Measurements from ENCODE around the gene SH3PXD2A. TPM values are rescaled to one million over a fixed set of nuclear protein-coding genes. Genes with fewer than 3 reads are reported as not detected.

SH3PXD2A gene
- total and polyA plus RNA-seq, 7 donors, result 3.0 to 57.7 (median 10.6) TPM

GRCh38 chr10:103888113-103888841 is 32.9 kb upstream of the SH3PXD2A start:
- intact Hi-C loops (cut with DNase I), result loop anchor here in 1 of 2 donors (10.0 kb wide), 1 partner anchor 237 kb away; the partner anchor contains the start of gene SFR1
- Histone ChIP-seq H3K4me1 (peaks cover 16% of the 10 kb centered on the region), H3K9me3 (no peaks in the 10 kb centered on the region), H3K36me3 (ENCODE audit: insufficient read depth in 1 of 2, low read depth in 1 of 2) (peaks cover 6 to 43% of the 10 kb centered on the region in 2 donors), H3K4me3 (no peak overlapping the region), H3K27me3 (ENCODE audit: insufficient read depth in 3 of 3, low read length in 2 of 3) (no peaks in the 10 kb centered on the region), H3K27ac (peak overlapping the region; percentile 78)
- DNase-seq (peak; percentile 75 to 91), ATAC-seq (peak; percentile 85 to 92 (median 90))
- TF ChIP-seq CTCF (IDR thresholded peaks at IDR 0.05), result peak; percentile 88
- WGBS, 3 donors, result 2 to 4% (median 2%) methylated on average over 6 of the region's 6 CpGs

GRCh38 chr10:103885617-103886016 is 30.2 kb upstream of the SH3PXD2A start:
- peaks cover 0 to 53% of the 10 kb centered on the region in 2 donors for H3K36me3 ChIP-seq (ENCODE audit: insufficient read depth in 1 of 2, low read depth in 1 of 2)
- H3K4me1 ChIP-seq, result peaks cover 16% of the 10 kb centered on the region
- no peak overlapping the region for H3K4me3 ChIP-seq
- ATAC-seq (no peak), DNase-seq (no peak)
- no peaks in the 10 kb centered on the region for H3K27me3 ChIP-seq (ENCODE audit: insufficient read depth in 3 of 3, low read length in 2 of 3)
- no peak for TF ChIP-seq CTCF (IDR thresholded peaks at IDR 0.05)
- no peaks in the 10 kb centered on the region for H3K9me3 ChIP-seq
- WGBS, 3 donors, result 73 to 84% (median 75%) methylated on average over 6 of the region's 6 CpGs
- intact Hi-C loops (cut with DNase I), result loop anchor here in 1 of 2 donors (10.0 kb wide), 1 partner anchor 239 kb away; the partner anchor contains the start of gene SFR1
- H3K27ac ChIP-seq, result no peak overlapping the region

GRCh38 chr10:103884681-103885139 is 29.3 kb upstream of the SH3PXD2A start:
- WGBS, 3 donors, result 66 to 79% (median 67%) methylated on average over 3 of the region's 3 CpGs
- peak; percentile 73 for TF ChIP-seq CTCF (IDR thresholded peaks at IDR 0.05)
- ATAC-seq (peak; percentile 31 to 48 (median 40)), DNase-seq (no peak)
- Histone ChIP-seq H3K27ac (peak overlapping the region; percentile 2), H3K27me3 (ENCODE audit: insufficient read depth in 3 of 3, low read length in 2 of 3) (no peaks in the 10 kb centered on the region), H3K4me3 (no peak overlapping the region), H3K4me1 (peaks cover 16% of the 10 kb centered on the region), H3K36me3 (ENCODE audit: insufficient read depth in 1 of 2, low read depth in 1 of 2) (peaks cover 0 to 55% of the 10 kb centered on the region in 2 donors), H3K9me3 (no peaks in the 10 kb centered on the region)
- intact Hi-C loops (cut with DNase I), result loop anchor here (1.0 to 10.0 kb wide), 2 partner anchors 171 to 240 kb away; partner anchors contain the start of gene SFR1 (in 1 of the 2)

DNA sequence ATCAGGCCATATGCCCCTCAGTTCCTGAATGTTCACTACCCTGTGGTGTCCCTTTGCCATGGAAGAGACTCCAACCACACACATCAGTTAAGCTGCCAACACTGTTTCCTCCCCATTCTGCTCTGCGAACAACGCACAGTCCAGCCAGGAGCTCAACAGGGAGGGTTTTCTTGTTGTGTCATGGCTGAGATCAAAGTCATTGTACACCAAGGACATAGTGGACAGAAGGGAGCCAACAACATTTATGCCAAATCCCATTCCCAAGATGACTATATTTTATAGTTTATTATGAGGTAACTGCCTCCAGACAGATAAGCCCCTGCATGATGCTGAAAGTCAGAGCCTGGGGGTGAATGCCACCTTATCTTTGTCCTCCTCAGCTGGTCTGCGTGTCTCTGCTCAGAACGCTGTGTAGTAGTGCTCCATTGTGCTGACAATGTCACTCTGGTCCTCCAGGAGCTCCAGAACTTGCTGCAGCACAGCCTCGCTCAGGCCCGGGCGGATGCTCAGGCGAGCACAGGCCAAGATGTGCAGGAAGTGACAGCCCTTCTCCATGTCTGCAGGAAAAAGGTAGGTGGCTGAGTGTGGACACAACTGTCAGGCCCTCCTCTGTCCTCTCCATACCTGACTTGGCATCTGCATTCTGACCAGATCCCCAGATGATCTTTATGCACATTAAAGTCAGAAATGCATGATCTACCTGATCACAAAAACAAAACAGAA is 27.1 kb upstream of the SH3PXD2A start:
- Histone ChIP-seq H3K4me1 (peaks cover 2% of the 10 kb centered on the region), H3K27me3 (ENCODE audit: insufficient read depth in 3 of 3, low read length in 2 of 3) (no peaks in the 10 kb centered on the region), H3K36me3 (ENCODE audit: insufficient read depth in 1 of 2, low read depth in 1 of 2) (peaks cover 0 to 77% of the 10 kb centered on the region in 2 donors), H3K4me3 (no peak overlapping the region), H3K27ac (peak overlapping the region; percentile 75), H3K9me3 (no peaks in the 10 kb centered on the region)
- no peak for TF ChIP-seq CTCF (IDR thresholded peaks at IDR 0.05)
- intact Hi-C loops (cut with DNase I), result loop anchor here in 1 of 2 donors (10.0 kb wide), 1 partner anchor 242 kb away; the partner anchor contains the start of gene SFR1
- WGBS, 3 donors, result 80 to 87% (median 86%) methylated on average over 8 of the region's 8 CpGs
- DNase-seq (no peak), ATAC-seq (peak; percentile 6 to 29 (median 20))
